ENCODE measurements around the gene ADAMTS14.
A peak's percentile ranks its signal among the peaks of the same experiment; 100 is the strongest.

Gene ADAMTS14

GRCh38 chr10:70729763-70730357 lies 57.6 kb downstream of the ADAMTS14 start:
- DNase-seq (ENCODE audit: low read depth): no peak

GRCh38 chr10:70730955-70731354 lies 58.6 kb downstream of the ADAMTS14 start:
- DNase-seq (ENCODE audit: low read depth): no peak

DNA sequence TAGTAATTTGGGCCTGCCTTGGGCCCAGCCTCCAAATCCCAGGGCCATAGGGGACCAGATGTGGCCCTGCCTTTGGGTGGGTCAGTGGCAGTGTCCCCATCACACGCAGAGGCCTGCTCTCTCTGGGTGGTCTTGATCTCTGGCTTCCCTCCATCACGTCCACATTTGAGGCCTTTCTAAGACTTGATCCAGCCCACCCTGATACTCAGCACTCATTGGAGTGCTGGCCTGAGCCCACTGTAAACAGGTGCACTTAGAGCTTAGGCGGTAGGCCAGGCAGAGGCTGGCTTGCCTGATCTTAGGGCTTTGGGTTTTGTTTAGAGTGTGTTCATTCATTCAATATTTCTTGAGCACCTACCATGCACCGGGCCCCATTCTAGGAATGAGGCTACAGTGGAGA lies 60.3 kb downstream of the ADAMTS14 start:
- DNase-seq (ENCODE audit: low read depth): no peak

- DNase-seq (ENCODE audit: low read depth): no peak
These were observed 60.7 kb downstream of the ADAMTS14 start for GRCh38 chr10:70733051-70733450.

DNA sequence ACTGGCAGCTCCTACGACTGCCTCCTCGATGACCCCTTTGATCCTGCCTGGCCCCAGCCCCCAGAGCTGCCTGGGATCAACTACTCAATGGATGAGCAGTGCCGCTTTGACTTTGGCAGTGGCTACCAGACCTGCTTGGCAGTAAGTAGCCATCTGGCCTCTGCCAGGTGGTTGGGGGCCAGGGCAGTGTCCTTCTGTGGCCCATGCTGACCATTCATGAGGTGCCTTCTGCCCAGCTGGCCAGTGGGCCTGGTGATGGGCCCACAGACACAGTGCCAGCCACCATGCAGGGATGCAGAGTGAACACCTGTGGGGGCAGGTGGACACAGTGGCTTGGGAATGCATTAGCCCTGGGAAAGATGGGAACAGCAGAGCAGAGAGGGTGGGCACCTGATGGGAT lies 62.9 kb downstream of the ADAMTS14 start:
- no peak for DNase-seq (ENCODE audit: low read depth)

- no peak for DNase-seq (ENCODE audit: low read depth)
These were observed 64.2 kb downstream of the ADAMTS14 start for GRCh38 chr10:70736525-70736924.

- DNase-seq (ENCODE audit: low read depth): no peak
These were observed 64.9 kb downstream of the ADAMTS14 start for GRCh38 chr10:70737250-70737649.

DNA sequence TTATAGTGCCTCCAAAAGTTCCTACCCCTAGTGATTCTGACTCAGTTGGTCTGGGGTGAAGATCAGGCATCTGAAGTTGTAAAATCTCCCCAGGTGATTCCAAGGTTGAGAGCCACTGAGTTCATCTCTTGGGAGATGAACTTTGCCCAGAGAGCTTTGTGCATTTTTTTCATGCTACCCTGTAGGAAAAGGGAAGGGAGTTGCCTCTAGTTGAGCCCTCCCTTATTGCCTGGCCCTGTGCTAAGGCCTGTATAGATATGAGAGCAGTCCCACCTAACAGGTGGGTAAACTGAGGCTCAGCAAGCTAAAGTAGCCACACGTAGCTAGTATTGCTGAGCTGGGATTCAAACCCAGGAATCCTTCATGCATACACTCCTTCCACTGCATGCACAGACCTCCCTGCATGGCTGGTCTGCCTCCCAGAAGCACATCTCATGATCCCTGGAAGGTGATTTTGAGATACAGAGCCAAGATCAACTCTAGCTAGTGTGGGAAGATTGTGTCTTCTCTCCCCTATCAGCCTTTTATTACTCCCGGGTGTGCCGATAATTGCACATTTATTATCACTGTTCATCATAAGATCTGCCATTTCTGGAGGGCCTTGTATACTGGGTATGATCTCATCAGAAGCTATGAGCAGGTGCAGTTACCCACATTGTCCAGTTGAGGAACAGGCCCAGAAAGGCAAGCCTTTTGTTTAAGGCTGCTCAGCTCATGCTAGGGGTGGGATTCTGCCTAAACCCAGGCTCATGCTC lies 65.9 kb downstream of the ADAMTS14 start:
- DNase-seq (ENCODE audit: low read depth): no peak

DNA sequence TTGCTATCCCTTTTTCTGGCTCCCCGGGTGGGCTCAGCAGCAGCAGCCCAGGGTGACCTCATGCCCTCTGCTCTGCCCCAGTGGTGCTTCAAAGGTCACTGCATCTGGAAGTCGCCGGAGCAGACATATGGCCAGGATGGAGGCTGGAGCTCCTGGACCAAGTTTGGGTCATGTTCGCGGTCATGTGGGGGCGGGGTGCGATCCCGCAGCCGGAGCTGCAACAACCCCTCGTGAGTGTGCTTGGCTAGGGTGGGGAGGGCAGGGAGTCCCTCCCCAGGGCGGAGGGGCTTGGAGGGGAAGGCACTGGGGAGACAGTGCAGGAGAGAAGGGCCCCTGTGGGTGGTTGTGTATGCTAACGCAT lies 66.4 kb downstream of the ADAMTS14 start:
- no peak for DNase-seq (ENCODE audit: low read depth)

GRCh38 chr10:70740406-70741288 lies 68.3 kb downstream of the ADAMTS14 start:
- no peak for DNase-seq (ENCODE audit: low read depth)

DNA sequence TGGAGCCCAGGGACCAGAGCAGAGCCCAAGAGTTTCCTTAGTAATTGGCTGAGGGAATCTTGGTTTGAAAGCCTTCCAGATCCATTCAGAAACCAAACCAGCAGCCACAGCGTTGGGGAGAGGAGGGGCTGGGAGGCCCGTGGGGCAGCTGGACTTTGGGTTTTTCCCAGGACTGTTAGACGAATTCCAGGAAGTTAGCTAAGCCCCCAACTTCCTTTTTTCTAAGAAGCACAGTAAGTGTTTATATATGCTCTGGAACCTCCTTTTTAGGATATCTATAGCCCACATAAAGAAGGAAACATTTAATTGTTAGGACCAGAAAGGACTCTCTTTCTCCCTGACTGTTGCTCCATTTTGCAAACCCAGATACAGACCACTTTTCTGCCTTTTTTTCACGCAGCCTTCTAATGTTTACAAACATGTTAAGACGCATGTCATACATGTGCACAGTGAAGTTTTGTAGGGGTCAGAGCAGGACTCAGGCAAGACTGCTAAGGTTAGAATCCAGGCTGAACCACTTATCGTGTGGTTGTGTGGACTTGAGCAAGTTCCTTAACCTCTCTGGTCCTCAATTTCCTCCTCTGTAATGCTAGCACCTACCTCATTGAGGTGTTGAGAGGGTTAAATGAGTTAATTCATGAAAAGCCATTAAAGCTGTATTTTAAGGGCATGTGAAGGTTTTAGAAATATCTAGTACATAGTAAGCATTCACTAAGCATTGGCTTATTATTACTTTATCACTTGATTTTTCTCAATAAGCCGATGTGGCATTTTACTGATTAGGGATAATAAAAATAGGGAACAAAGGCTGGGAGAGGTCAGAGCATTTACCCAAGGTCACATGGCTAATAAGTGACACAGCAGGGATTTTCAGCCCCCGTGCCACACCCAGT lies 70.5 kb downstream of the ADAMTS14 start:
- peak; percentile 58 for DNase-seq (ENCODE audit: low read depth)

GRCh38 chr10:70743430-70743788 lies 71.1 kb downstream of the ADAMTS14 start:
- no peak for DNase-seq (ENCODE audit: low read depth)

GRCh38 chr10:70743879-70744278 lies 71.6 kb downstream of the ADAMTS14 start:
- DNase-seq (ENCODE audit: low read depth): no peak

DNA sequence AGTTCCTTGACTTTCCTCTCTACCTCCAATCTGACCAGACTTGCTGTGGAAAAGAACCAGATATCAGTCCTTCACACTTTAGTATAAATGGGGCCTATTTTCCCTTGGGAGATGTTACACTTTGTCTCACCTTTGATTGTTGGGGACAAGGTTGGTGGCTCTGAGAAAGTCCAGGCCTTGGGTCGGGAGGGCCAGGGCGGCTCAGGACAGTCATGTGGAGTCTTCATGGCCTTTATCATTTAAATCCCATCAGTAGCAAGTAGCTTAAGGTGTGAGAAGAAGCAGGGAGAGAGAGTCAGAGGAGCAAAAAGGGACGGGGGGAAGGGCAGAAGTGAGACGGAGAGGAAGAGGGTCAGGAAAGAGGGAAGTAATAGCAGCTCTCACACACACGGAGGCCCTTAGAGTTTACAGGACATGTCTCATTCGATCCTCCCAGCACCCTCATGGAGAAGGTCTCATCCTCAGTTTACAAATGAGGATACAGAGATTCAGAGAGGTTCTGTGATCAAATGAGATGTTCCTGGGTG lies 72.4 kb downstream of the ADAMTS14 start:
- no peak for DNase-seq (ENCODE audit: low read depth)

- no peak for DNase-seq (ENCODE audit: low read depth)
These were observed 73.2 kb downstream of the ADAMTS14 start for GRCh38 chr10:70745555-70745954.

GRCh38 chr10:70747192-70747965 lies 75.1 kb downstream of the ADAMTS14 start:
- no peak for DNase-seq (ENCODE audit: low read depth)

DNA sequence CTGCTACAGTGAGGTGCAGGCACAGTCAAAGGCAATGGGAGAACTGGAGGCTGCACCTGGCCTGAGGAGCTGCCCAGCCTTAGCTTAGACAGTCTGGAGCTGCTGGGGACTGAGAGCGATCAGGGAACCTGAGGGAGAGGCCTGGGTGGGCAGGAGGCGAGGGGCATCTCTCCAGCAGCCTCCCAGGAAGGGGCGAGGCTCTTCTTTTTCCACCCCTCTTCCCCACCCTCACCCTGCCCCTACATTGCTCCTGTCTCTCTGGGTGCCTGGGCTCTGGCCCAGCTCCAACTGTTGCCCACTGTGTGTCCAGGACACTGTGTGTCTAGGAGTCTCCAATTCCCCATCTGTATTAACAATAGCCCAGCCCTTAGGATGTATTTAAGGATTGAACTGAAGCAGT lies 76.0 kb downstream of the ADAMTS14 start:
- DNase-seq (ENCODE audit: low read depth): no peak

- no peak for DNase-seq (ENCODE audit: low read depth)
These were observed 76.7 kb downstream of the ADAMTS14 start for GRCh38 chr10:70748801-70749573.

- DNase-seq (ENCODE audit: low read depth): no peak
These were observed 77.5 kb downstream of the ADAMTS14 start for GRCh38 chr10:70749756-70750155.

DNA sequence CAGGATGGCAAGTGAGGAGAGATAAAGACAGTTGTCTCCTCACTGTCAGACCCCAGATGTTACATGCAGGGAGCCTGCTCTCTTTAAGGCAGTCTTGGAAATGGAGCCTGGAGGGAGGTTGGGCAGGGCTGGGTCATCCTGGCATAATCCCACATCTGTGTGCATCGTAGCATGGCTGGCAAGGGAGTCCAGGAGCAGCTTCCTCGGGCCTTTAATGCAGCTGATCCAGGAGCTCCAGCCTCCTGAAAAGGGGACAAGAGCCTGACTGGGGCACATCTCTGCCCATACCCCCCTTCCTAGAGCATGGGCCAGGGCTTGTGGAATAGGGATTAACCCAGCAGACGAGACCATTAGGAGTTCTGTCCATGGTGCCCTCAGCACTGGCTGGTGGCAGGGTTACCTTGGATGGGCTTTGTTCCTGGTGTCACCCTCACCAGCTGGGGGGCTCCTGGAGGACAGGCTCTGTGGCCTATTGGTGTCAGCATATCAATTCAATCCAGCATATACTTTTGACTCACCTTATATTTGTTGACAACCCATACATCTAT lies 77.9 kb downstream of the ADAMTS14 start:
- DNase-seq (ENCODE audit: low read depth): no peak
